IMR-90 (cell line): ENCODE data around the gene SYCP3. TPM values are rescaled to one million over a fixed set of nuclear protein-coding genes. Genes with fewer than 3 reads are reported as not detected.
A peak's percentile ranks its signal among the peaks of the same experiment; 100 is the strongest.

Experiments used
- ATAC-seq: fragments of 200-7000 bp; cut with Tn5 transposase; 2 replicates; pipeline ENCODE4 v1.9.1; 2020; ENCODE audit warnings: low read depth, mild to moderate bottlenecking, moderate library complexity
- BruUV-seq: library from RNA; stranded (reverse); fragments of 400-500 nt; replicated peaks from 2 replicates; lab custom pipeline; 2021; lab: Mats Ljungman, UMichigan
- CTCF ChIA-PET: fragments of 300-600 bp; formaldehyde crosslinking; extraction: SDS; loops from one replicate; lab custom pipeline; 2021; ENCODE audit warnings: antibody characterized with exemption; lab: Yijun Ruan, JAX
- POLR2A ChIA-PET: fragments of 300-600 bp; sonication (Branson Sonifier 250); formaldehyde crosslinking; loops from one replicate; lab custom pipeline; 2022; ENCODE audit warnings: antibody characterized with exemption; ENCODE audit not compliant: unreplicated experiment; lab: Charles Lee
- DNase-seq: peaks from one replicate; pipeline ENCODE4 v3.0.0; 2013
- H2AFZ ChIP-seq: replicated peaks from 2 replicates; pipeline ENCODE3; 2013; ENCODE audit warnings: low read length, mild to moderate bottlenecking; ENCODE audit not compliant: poor library complexity
- H2AK5ac ChIP-seq: 2 replicates; pipeline ENCODE4 v1.6.1; 2013; ENCODE audit warnings: low read depth, low read length, inconsistent platforms
- H2AK9ac ChIP-seq: replicated peaks from 2 replicates; pipeline ENCODE3; 2013; ENCODE audit warnings: mild to moderate bottlenecking, low read depth, low read length, moderate library complexity; ENCODE audit not compliant: poor library complexity
- H2BK120ac ChIP-seq: 2 replicates; pipeline ENCODE4 v1.6.1; 2013; ENCODE audit warnings: low read depth, low read length, inconsistent platforms
- H2BK15ac ChIP-seq: 3 replicates; pipeline ENCODE4 v1.6.1; 2013; ENCODE audit warnings: low read depth, low read length, inconsistent platforms
- H2BK20ac ChIP-seq: 2 replicates; pipeline ENCODE4 v1.6.1; 2013; ENCODE audit warnings: low read depth, mild to moderate bottlenecking, inconsistent platforms, low read length, moderate library complexity
- H2BK5ac ChIP-seq: 2 replicates; pipeline ENCODE4 v1.6.1; 2013; ENCODE audit warnings: mild to moderate bottlenecking, low read depth, low read length, inconsistent platforms; ENCODE audit not compliant: poor library complexity, severe bottlenecking
- H3K14ac ChIP-seq: replicated peaks from 2 replicates; pipeline ENCODE4 v1.6.1; 2013; ENCODE audit warnings: low read depth, low read length, inconsistent platforms
- H3K18ac ChIP-seq: 2 replicates; pipeline ENCODE4 v1.6.1; 2013; ENCODE audit warnings: low read depth, low read length, control low read depth
- H3K23ac ChIP-seq: 2 replicates; pipeline ENCODE4 v1.6.1; 2013; ENCODE audit warnings: low read depth, low read length, inconsistent platforms
- H3K27ac ChIP-seq: 2 replicates; pipeline ENCODE4 v1.5.1; 2013; ENCODE audit warnings: mild to moderate bottlenecking, control low read depth, low read length; ENCODE audit not compliant: insufficient read depth
- H3K27me3 ChIP-seq: 2 replicates; pipeline ENCODE4 v1.6.1; 2013; ENCODE audit warnings: low read length; ENCODE audit not compliant: control insufficient read depth, insufficient read depth
- H3K36me3 ChIP-seq: 2 replicates; pipeline ENCODE4 v1.6.1; 2013; ENCODE audit warnings: low read length, mixed read lengths; ENCODE audit not compliant: control insufficient read depth, insufficient read depth
- H3K4ac ChIP-seq: 2 replicates; pipeline ENCODE4 v1.6.1; 2013; ENCODE audit warnings: low read depth, low read length, inconsistent platforms
- H3K4me1 ChIP-seq: 2 replicates; pipeline ENCODE4 v1.6.1; 2013; ENCODE audit warnings: low read length, mixed read lengths; ENCODE audit not compliant: control insufficient read depth, insufficient read depth
- H3K4me2 ChIP-seq: 2 replicates; pipeline ENCODE4 v1.6.1; 2013; ENCODE audit warnings: low read depth, mild to moderate bottlenecking, control low read depth, low read length, moderate library complexity
- H3K4me3 ChIP-seq: 2 replicates; pipeline ENCODE4 v1.5.1; 2013; ENCODE audit warnings: low read depth, mild to moderate bottlenecking, control low read depth, low read length, moderate library complexity; ENCODE audit not compliant: insufficient read depth
- H3K56ac ChIP-seq: 2 replicates; pipeline ENCODE4 v1.6.1; 2013; ENCODE audit warnings: low read length, inconsistent platforms; ENCODE audit not compliant: insufficient read depth; ENCODE audit errors: extremely low read depth
- H3K79me1 ChIP-seq, 2 experiments: 2 replicates each; pipeline ENCODE4 v1.6.1; 2013; ENCODE audit warnings: low read length in 2 of 2, inconsistent platforms in 1 of 2, low read depth in 1 of 2
- H3K9ac ChIP-seq: 2 replicates; pipeline ENCODE4 v1.6.1; 2013; ENCODE audit warnings: low read depth, low read length, control low read depth
- H3K9me1 ChIP-seq: 2 replicates; pipeline ENCODE4 v1.6.1; 2013; ENCODE audit warnings: low read length, inconsistent platforms; ENCODE audit not compliant: insufficient read depth
- H3K9me3 ChIP-seq: 2 replicates; pipeline ENCODE4 v1.6.1; 2013; ENCODE audit warnings: low read length; ENCODE audit not compliant: control insufficient read depth, insufficient read depth
- H4K20me1 ChIP-seq: 2 replicates; pipeline ENCODE4 v1.6.1; 2013; ENCODE audit warnings: low read length, inconsistent platforms; ENCODE audit not compliant: insufficient read depth
- H4K5ac ChIP-seq: 2 replicates; pipeline ENCODE4 v1.6.1; 2013; ENCODE audit warnings: mild to moderate bottlenecking, low read depth, low read length, control low read depth
- H4K8ac ChIP-seq, 2 experiments: 2 replicates each; pipeline ENCODE4 v1.6.1; 2013; ENCODE audit warnings: low read depth in 2 of 2, low read length in 2 of 2, control low read depth in 1 of 2, inconsistent platforms in 1 of 2
- H4K91ac ChIP-seq: 2 replicates; pipeline ENCODE4 v1.6.1; 2013; ENCODE audit warnings: low read depth, low read length, inconsistent platforms; ENCODE audit not compliant: insufficient read depth
- CEBPB ChIP-seq: IDR thresholded peaks from 2 replicates; pipeline ENCODE4 v1.6.1; 2012; ENCODE audit warnings: low read depth, low read length, improper control_type of control experiment
- RAD21 ChIP-seq: IDR thresholded peaks from 2 replicates; pipeline ENCODE4 v1.6.1; 2012; ENCODE audit warnings: low read length, improper control_type of control experiment
- WGBS, 2 experiments: methylation state at CpG; one replicate each; pipeline versions ENCODE4 v1.1.5 to v1.1.7; 2013; ENCODE audit warnings: missing lambda C conversion rate in 2 of 2; ENCODE audit not compliant: insufficient read length in 1 of 2; ENCODE audit errors: extremely low coverage in 2 of 2; 5-methylcytosine and 5-hydroxymethylcytosine counted together
- dilution Hi-C: fragments of 300-500 bp; cut with HindIII; formaldehyde crosslinking; loops from one replicate; pipeline ENCODE4 v1.14.3; 2018; ENCODE audit warnings: low sequenced_read_pairs; ENCODE audit not compliant: unreplicated experiment
- in situ Hi-C: fragments of 300-500 bp; cut with MboI; formaldehyde crosslinking; loops from 3 replicates; pipeline ENCODE4 v1.14.3; 2019; ENCODE audit warnings: low sequenced_read_pairs, inconsistent platforms, mixed read lengths
- intact Hi-C: fragments of 100-400 bp; cut with micrococcal nuclease; formaldehyde crosslinking; loops from 2 replicates; pipeline ENCODE4 v1.10.0; 2022
- polyA plus RNA-seq, 3 experiments: library from polyadenylated mRNA; depleted of rRNA; stranded (reverse); fragments of >200 nt; gene quantifications; 2 replicates each; pipeline ENCODE4 v1.2.3, GENCODE V29; 2012; ENCODE audit warnings: low replicate concordance in 1 of 3
- total RNA-seq: library from RNA; depleted of rRNA; stranded (reverse); fragments of >200 nt; gene quantifications from 2 replicates; pipeline ENCODE4 v1.2.3, GENCODE V29; 2012

SYCP3 gene
- total and polyA plus RNA-seq, 2 of the 4 experiments (the other 2 are of a cell fraction), result 0.07 TPM; not detected in 1

- CTCF ChIA-PET, result no interaction called here
- H3K4me3 ChIP-seq, result no peak overlapping the region
- TF ChIP-seq RAD21 (no peak), CEBPB (0 out of 2 replicates have a peak, but pooled peaks have one; percentile 10)
- dilution Hi-C loops, result no loop called here
- H4K20me1 ChIP-seq, result no peaks in the 10 kb centered on the region
- H3K79me1 ChIP-seq, result no peaks in the 10 kb centered on the region; a peak in 2 of 4 replicates
- ATAC-seq, result peak; percentile 60
- no peak overlapping the region for H3K9ac ChIP-seq
- peak; percentile 76 for DNase-seq
- peak overlapping the region; percentile 66; the same call in 1 of the 2 replicates for H3K18ac ChIP-seq
- intact Hi-C loops, result no loop called here
- H3K9me1 ChIP-seq, result peaks cover 9% of the 10 kb centered on the region
- no peaks in the 10 kb centered on the region for H3K9me3 ChIP-seq
- peak overlapping the region; percentile 46; the same call in 1 of the 2 replicates for H3K14ac ChIP-seq
- 0 out of 2 replicates have a peak overlapping the region, but pooled peaks have one; percentile 53 for H2BK120ac ChIP-seq
- H3K56ac ChIP-seq, result no peak overlapping the region
- H3K27me3 ChIP-seq, result no peaks in the 10 kb centered on the region
- in situ Hi-C loops, result no loop called here
- peak overlapping the region; percentile 26; the same call in 1 of the 2 replicates for H2BK20ac ChIP-seq
- POLR2A ChIA-PET, result no interaction called here
- peaks cover 3% of the 10 kb centered on the region; the same call in 1 of the 2 replicates for H3K36me3 ChIP-seq
- H3K4me2 ChIP-seq, result peak overlapping the region; percentile 71; the same call in 1 of the 2 replicates
- H4K5ac ChIP-seq, result no peak overlapping the region
- H2AK5ac ChIP-seq, result no peak overlapping the region
- peaks cover 9% of the 10 kb centered on the region for H3K4me1 ChIP-seq
- H4K8ac ChIP-seq, result peak overlapping the region in 1 of 2 experiments; percentile 38; a peak in 2 of 4 replicates
- no peak overlapping the region; the same call in 1 of the 2 replicates for H3K23ac ChIP-seq
- peak overlapping the region; percentile 54 for H2BK5ac ChIP-seq
- H2BK15ac ChIP-seq, result no peak overlapping the region; the same call in 2 of the 3 replicates
- no peak overlapping the region for H4K91ac ChIP-seq
- BruUV-seq, result no TSS peak
- peak overlapping the region; percentile 69 for H2AFZ ChIP-seq
- peak overlapping the region; percentile 3; the same call in 1 of the 2 replicates for H3K4ac ChIP-seq
- no peak overlapping the region for H2AK9ac ChIP-seq
- no CpG with 5 or more reads among the region's 3 CpGs for WGBS, 2 experiments
- H3K27ac ChIP-seq, result no peak overlapping the region
These were observed 43.0 kb upstream of the SYCP3 start for GRCh38 chr12:101782273-101782731.
